Urothelium cell line (cell line): ENCODE results near the gene CABP4.
"Not testable (repeated sequence)": the region's sequence is repeated elsewhere in the genome, so short reads cannot be mapped to it uniquely, and the experiment has no call there.

Experiments used
- DNase-seq: peaks from one replicate; pipeline ENCODE4 v3.0.0; 2011; ENCODE audit warnings: low spot score, mixed read lengths
- FAIRE-seq: peaks from 2 replicates; lab custom pipeline; 2011; peaks lifted over from hg19 to GRCh38; lab: Jason Lieb, UNC

CABP4 gene

DNA sequence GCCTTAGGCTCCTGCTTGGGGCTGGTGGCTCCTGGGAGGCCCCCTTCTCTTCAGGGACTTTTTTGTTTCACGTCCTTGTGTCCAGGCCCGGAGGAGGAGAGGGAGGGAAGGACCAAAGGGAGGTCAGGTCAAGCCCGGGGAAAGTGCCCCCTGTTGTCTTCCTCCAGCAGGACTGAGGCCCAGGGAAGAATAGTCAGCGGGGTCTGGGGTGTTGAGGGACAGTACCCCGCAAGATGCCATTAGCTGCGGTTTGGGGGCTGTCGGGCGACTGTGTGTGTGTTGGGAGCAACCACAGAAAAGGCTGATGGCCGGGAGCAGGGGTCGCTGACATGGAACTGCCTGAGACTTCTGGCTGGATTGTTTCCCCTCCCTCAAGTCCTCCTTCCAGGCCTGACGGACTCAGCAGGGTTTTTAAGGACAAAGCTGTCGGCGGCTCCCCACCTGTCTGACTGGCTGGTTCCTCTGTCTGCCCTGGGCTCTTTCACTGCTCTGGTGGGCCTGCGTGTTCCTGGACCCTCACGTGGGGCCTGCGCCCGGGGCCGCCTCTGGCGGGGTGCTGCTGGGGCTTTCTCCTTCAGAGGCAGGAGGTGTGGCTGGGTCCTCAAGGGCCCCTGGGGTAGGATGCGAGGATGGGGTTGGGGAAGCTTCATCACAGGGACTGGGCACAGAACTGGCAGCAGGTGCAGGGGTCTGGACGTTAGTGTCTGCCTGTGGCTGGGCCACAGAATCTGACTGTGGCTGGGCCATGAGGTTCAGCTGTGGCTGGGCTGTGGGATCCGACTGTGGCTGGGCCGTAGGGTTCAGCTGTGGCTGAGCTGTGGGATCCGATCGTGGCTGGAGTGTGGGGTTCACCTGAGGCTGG lies 4.1 kb upstream of the CABP4 start:
- DNase-seq, result no peak
- FAIRE-seq, result no peak

DNA sequence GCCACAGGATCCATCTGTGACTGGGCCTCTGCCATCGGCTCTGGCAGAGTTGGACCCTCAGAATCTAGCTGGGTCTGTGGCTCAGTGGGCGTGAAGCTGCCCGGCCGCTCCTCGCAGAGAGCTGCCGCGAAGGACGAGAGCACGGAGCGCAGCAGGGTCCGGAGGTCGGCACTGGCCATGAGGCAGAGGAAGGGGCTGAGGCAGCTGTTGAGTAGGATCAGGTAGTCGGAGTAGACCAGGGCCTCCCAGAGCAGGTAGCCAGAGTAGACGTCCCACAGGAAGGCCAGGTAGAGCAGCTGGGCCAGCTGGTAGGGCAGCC lies 3.5 kb upstream of the CABP4 start:
- FAIRE-seq (no peak), DNase-seq (no peak)

DNA sequence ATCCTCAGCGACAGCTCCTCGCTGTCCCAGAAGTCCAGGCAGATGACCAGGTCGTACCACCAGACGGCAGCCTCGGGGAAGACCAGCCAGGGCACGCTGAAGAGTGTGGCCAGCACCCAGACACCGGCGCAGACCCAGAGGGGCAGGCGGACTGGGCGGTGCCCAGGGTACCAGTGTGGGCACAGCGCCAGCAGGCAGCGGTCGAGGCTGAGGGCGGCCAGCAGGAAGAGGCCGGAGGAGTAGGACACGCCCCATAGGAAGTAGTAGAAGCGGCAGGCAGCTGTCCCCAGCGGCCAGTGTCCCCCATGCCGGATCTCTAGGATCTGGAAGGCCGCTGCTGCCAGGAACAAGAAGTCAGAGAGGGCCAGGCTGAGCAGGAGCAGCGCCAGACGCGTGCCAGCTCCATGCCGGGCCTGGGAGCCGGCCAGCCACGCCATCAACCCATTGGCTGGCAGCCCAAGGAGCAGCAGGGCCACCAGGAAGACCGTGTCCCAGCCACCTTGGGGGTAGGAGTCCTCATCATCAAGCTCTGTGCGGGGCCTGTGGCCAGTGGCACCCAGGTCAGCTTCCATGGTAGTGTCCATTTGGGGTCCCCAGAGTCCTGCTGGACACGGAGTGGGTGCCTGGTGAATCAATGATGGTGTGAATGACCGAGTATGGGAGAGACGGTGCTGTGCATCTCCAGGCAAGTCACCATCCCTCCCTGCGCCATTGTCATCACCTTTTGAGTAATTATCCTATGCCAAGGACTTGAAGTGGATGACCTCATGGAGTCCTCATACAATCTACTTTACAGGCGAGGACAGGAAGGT lies 2.8 kb upstream of the CABP4 start, which contains the start of gene GPR152:
Gene GPR152 (minus strand): TSS at position 589 of the 812 bp plus-strand sequence. CDS start 5 bp downstream, at position 584.
- FAIRE-seq (no peak), DNase-seq (no peak)

DNA sequence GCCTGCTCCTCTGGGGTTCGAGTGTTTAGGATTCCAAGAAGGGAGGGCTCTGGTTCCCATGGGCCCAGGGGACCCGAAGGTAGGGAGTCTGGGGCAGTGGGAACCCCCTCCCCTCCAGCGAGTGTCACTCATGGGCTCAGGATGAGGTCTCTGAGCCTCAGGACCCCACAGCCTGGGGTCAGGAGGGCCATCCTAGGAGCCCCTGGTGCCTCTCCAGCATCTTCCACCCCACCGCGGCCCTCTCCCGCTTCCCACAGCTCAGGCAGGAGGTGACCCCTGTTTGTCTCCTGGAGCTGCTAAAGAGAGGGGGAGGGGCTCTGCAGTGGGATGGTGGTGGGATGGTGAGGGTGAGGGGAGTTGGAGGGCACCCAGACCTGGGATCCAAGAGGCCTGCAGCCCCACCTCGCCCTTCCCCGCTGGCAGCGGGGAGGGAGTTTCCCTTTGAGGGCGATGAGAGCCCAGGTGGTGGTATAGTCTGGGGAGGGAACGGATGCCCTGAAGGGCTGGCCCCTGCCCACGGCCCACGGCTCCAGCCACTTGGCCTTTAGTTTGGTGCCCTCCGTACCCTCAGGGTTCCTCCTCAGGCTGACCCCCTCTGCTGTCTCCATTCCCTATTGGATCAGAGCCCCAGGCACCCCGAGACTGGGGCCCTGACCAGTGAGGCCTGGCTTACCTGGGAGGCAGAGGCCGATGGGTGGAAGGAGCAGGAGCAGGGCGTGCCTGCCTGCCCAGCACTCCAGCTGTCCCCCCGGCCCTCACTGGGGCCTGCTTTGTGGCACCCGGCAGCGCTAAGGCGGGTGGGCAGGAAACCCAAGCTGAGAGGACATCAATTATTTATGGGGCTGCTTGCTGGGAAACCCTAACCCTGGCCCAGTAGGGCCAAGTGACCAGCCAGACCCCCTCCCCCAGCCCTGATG lies 1.1 kb upstream of the CABP4 start:
- FAIRE-seq, result no peak
- no peak for DNase-seq

DNA sequence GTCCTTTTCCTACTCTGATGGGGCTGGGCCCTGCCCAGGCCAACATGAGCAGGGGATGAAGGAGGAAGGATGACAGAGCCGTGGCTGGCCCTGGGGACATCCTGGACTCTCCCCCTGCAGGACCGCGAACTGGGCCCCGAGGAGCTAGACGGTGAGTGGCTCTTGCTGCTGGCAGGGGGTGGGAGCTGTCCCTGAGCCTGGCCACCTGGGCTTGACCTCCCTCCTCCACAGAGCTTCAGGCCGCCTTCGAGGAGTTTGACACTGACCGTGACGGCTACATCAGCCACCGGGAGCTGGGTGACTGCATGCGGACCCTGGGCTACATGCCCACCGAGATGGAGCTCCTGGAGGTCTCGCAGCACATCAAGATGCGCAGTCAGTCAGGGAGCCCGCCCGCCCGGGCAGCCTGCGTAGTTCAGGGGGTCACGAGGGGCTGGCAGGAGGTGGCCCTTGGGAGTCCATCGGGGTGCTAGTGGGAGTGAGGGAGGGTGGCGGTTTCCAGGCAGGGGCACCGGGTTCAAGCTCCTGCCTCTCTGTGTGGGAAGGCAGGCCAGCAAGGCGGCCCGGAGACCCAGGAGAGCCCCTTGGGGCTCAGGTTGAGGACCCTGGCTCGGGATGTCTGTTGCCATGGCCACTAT lies 1.0 kb downstream of the CABP4 start:
- DNase-seq (no peak), FAIRE-seq (no peak)

DNA sequence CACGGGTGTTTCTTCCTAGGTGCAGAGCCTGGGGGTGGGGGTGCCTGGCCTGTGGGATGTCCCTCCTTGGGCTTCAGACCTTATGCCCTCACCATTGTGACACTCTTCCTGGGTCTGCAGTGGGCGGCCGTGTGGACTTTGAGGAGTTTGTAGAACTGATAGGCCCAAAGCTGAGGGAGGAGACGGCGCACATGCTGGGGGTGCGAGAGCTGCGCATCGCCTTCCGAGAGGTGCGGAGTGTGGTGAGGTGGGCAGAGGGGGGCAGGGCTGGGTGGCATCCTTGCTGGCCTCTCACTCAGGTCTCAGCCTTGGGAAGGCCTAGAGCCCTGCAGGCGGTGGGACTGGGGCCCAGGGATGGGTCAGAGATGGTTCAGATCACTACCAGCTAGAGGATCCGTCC lies 2.3 kb downstream of the CABP4 start:
- FAIRE-seq, result no peak
- no peak for DNase-seq

DNA sequence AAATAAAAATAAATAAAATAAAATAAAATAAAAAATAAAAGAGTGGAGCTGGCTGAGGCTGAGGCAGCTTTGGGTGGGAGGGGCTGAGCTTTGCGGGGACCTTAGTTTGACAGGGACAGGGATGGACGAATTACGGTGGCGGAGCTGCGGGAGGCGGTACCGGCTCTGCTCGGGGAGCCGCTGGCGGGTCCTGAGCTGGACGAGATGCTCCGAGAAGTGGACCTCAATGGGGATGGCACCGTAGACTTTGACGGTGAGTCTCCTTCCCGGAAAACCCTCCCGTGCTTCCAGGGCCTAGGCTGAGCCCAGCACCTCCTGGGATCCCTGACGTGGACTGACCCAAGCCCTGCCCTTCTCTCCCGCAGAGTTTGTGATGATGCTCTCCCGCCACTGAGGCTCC lies 3.1 kb downstream of the CABP4 start:
- FAIRE-seq (no peak), DNase-seq (no peak)

DNA sequence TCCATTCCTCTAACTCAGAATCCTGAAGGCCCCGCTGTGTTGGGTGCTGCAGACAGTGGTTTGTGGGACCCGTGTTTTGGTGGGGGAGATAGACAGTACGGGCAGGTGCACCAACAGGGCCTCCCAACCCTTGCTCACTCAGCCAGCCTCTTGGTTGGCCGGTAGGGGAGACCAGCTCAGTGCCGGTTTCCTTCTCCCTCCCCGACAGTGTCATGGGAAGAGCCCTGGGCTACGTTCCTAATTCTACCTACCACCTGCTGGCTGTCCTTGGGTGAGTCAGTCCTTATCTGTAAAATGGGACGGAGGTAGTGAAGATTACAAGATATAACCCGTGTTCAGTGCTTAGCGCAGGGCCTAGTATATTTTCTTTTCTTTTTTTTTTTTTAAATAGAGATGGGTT lies 8.0 kb downstream of the CABP4 start:
- DNase-seq, result no peak
- no peak for FAIRE-seq

DNA sequence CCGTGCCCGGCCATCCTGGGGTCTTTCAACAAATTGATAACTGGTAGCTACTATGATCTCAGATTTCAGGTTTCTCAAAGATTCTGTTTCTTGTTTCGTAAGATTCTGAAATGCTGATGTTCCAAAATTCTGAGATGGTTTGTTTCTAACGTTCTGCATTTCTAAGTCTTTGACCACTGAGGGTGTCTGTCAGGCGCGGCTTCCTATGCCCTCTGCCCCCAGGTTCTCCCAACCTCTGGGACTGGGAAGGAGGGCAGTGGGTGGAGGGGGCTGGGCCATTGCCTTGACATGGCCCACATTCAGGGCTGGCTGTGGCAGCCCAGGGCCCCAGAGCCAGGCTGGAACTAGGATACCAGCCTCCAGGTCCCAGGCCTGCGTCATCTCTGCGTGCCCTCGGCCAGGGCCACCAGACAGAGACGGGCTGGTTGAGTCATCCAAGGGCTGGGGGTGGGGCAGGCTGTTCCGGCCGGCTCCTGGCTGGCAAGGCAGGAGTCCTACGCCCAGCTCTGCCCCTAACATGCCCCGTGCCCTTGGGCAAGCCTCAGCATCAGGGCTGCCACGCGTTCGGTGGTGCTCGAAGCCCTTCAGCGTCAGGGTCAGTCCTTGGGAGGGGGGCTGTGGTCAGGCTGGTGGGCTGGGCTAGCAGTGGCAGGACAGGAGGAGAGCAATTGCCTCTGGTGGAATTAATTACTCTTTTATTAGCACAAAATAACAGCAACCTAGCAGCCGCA lies 8.7 kb downstream of the CABP4 start:
- DNase-seq, result peak; percentile 94
- no peak for FAIRE-seq

DNA sequence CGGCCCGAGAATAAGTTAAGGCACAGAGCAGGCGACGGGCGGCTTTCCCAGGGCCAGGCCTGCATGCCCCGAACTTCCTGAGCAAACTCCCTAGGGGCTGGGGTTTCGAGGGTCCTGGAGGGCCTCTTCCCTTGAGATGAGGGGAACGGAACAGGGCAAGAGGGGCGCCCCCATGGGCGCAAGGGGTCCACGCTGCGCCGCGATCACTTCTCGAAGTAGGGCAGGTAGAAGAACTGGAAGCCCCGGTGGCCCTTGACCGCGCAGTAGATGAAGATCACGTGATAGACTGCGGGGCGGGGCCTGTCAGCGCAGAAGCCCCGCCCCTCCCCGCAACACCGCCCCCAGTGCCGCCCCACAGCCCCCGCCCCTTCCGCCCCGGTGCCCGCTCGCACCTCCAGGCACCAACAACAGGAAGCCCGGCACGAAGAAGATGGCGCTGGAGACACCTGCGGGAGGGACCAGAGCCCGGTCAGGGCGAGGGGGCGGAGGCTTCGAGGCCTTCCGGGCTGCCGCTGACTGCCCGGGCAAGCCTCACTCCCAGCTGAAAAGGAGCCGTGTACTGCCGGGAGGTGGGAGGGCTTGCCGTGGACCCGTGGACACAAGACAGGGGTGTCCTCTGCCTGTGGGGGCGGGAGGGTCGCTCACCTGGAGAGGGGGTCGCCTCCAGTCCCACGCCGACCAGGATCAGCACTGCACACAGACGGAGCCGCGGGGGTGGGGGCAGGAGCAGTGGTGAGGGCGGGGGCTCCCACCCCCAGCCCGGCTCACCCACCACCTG lies 9.4 kb downstream of the CABP4 start:
- DNase-seq (no peak), FAIRE-seq (no peak)

DNA sequence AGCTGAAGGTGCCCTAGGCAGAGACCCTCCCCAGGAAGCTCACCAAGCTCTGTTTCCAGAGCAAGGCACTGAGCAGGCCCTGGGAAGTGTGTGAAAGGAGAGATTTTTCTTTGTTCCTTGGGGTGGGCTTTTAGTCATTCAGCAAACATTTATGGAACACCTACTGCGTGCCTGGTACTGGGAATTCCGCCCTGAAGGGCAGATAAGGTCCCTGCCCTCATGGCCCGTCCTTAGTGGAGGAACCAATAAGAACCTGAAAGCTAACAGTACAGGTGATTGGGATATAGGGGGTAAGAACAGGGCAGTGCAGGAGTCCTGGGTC lies 10.0 kb downstream of the CABP4 start:
- no peak for FAIRE-seq
- DNase-seq, result no peak

DNA sequence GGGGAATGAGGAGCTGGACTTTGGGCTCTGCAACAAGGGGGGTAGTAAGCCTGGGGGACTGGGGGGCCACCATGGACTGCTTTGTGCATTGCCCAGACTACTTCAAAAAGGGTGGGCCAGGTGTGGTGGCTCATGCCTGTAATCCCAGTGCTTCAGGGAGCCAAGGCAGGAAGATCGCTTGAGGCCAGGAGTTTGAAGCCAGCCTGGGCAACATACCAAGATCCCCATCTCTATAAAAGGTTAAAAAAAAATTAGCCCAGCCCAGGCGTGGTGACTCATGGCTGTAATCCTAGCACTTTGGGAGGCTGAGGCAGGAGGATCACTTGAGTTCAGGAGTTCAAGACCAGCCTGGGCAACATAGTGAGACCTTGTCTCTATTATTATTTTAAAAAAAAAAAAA lies 10.4 kb downstream of the CABP4 start:
- not testable (repeated sequence) for FAIRE-seq, DNase-seq

DNA sequence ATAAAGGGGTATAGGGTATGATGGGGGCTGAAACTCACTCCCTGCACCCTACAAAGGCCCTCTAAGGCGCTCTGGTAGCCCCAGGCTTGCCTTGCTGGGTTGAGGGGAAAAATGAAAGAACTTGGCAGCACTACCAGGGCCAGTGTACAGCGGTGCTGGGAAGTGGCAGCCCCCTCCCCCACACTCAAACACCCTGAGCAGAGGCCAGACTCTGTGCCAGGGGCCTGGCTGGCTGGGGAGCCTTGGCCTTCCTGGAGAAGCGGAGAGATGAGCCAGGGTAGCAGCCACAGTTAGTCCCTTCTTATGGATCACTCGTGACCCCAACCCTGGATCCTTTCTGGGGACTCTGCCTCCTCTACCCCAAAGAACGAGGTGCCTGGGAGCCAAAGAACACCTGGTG lies 11.2 kb downstream of the CABP4 start:
- no peak for DNase-seq

DNA sequence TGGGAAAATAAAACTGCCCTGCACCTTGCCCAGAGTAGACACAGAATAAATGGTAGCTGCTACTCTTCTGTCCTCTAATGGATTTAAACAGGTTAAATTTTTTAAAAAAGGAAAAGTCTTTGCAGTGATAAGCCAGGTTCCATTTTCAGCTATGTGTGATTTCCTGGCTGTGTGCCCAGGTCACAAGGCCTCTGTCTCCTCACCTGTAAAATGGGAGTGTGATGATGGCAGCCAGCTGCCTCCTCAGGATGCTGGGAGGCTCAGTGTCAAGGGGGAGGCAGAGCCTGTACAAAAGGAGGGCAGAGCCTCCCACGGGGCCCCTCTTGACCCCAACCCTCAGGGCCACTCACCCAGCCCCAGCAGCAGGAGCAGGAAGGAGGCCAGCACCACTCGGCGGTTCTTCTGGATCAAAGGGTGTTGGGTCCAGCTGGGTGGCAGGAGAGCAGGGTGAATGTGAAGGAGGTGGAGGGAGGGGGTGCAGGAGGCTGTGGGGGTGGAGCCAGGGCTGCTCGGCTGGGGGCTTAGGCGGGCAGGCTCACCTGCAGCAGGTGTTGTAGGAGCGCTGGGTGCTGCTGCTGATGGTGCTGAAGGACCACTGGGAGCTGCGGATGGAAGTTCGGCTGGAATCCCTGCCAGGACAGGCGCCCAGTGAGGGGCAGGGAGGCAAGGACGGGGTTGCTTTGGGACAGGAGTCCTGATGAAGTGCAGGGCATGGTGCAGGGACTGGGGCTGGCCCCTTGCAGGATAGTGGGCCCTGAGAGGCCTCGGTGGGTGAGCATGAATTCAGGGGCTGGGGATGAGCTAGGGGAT lies 12.0 kb downstream of the CABP4 start:
- no peak for FAIRE-seq
- no peak for DNase-seq

More for the DNA sequence above, 11.2 kb downstream of the CABP4 start:
- no peak for FAIRE-seq

DNA sequence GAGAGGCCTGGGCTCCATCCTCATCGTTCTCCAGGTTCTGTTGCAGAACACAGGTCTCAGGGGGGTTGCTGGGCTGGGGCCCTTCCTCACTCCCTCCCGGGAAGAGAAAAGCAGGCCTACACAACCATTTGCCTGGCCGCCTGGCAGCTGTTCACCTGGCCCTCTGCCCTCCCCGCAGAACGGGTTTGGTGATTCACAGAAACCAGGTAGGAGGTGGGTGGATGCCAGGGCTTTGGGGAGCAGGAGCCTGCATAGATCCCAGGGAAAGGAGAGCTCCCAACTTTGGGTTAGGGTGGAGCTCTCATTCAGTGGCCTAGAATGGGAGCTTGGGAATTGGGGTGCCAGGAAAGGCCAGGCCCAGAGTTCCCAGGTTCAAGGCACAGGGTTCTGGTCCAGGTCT lies 12.9 kb downstream of the CABP4 start:
- no peak for FAIRE-seq

DNA sequence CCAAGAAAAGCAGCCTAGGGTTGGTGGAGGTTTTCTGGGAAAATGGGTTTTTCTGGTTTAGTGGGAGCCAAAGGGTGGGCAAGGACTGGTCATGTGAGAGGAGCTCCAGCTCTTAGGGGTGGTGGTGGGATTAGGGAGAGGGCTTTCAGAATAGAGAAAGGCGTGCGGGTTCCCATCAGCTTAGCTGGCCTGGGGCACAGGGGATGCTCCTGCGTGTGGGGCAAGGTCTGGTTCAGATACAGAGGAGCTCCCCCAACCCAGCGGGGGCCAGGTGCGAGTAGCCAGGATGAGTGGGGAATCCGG lies 13.3 kb downstream of the CABP4 start:
- DNase-seq (no peak), FAIRE-seq (no peak)

More for the DNA sequence above, 12.9 kb downstream of the CABP4 start:
- DNase-seq, result peak; percentile 25

DNA sequence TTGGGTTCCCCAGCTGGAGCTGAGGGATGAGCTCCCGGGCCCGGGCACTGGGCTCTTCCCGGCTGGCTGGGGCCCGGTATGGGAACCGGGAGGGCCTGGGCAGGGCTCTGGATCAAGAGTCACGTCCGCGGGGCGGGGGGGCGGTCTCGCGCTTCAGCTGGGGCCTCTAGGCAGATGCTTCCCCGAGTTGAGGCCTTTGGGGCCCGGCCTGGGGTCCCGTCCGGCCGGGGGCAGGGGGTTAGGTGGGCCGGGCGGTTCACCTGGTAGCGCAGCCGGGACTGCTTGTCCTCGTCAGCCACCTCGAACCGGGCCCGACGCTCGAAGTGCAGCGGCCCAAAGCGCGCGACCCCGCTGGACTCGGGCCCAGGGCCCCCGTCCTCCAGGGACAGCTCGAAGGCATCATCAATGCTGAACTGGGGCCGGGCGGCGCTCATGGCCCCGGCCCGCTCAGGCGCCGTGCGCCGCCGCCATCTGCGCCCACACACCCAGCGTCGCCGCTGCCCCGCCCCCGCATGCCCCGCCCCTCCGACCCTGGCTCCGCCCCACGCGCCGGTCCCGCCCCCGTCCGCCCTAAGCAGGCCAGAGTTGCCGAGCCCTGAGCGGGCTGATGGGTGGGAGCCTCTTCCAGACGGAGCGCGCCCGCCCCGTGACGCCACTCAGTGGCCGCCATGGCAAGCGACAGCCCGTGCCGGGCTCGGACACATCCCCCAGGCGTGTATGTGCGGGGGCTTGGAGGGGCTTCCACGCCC lies 13.8 kb downstream of the CABP4 start, which contains the start of gene TMEM134:
Gene TMEM134 (minus strand): TSS at position 493 of the 749 bp plus-strand sequence. CDS start 59 bp downstream, at position 434.
- DNase-seq (peak; percentile 98), FAIRE-seq (peak; percentile 87)

DNA sequence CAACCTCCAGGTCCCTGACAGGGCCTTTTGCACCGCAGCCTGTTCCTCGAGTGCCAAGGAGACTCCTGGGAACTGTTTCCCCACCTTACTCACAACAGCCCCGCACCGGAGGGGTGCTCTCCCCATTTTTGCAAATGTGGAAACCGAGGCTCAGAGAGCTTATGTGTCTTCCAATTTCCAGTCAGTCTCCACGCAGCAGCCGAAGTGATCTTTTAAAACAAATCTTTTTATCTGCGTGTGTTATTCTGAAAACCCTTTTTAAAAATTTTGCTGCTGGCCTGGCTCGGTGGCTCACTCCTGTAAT lies 14.3 kb downstream of the CABP4 start:
- no peak for FAIRE-seq
- DNase-seq, result no peak
